Stimulated activated naive CD8-positive, alpha-beta T cell treated with anti-CD3 and anti-CD28 coated beads, Interleukin-15, Interleukin-2, amounts not matched to agents 100 ng/mL and 50 ng/mL, for 24 hours (primary cell): ENCODE data around the gene MIER3.

Source experiments
- H3K27ac Mint-ChIP-seq: one replicate; pipeline ENCODE4 v1.8.0; 2021; ENCODE audit warnings: mild to moderate bottlenecking, mixed read lengths
- H3K27me3 Mint-ChIP-seq: one replicate; pipeline ENCODE4 v1.8.0; 2021; ENCODE audit warnings: mixed read lengths
- H3K36me3 Mint-ChIP-seq: one replicate; pipeline ENCODE4 v1.8.0; 2021; ENCODE audit warnings: low read depth, mixed read lengths
- H3K4me1 Mint-ChIP-seq: one replicate; pipeline ENCODE4 v1.8.0; 2021; ENCODE audit warnings: low read depth, mixed read lengths
- H3K4me3 Mint-ChIP-seq: one replicate; pipeline ENCODE4 v1.8.0; 2021; ENCODE audit warnings: mild to moderate bottlenecking, mixed read lengths
- H3K9me3 Mint-ChIP-seq: one replicate; pipeline ENCODE4 v1.8.0; 2021; ENCODE audit warnings: mixed read lengths

Gene MIER3

DNA sequence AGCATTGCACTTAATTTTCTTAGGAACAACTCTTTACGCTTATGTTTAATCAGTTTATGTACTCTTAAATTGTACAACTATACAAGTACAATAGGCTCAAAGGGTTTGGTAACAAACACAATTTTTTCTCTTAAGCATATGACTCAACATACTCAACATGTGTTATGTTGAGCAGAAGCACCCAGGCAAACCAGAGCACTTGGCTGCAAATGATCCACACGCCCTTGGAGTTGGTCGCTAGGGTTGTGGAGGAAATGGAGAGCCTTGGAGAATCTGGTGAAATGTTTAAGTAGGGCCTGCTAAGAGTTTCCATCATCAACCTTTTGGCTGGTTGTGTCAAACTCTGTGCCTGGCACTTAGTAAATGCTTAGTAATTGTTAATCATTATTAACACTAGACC lies 25.1 kb upstream of the MIER3 start:
- Mint-ChIP-seq H3K4me3 (no peak overlapping the region), H3K4me1 (no peaks in the 10 kb centered on the region), H3K27me3 (peaks cover 13% of the 10 kb centered on the region), H3K27ac (no peak overlapping the region), H3K36me3 (no peaks in the 10 kb centered on the region), H3K9me3 (no peaks in the 10 kb centered on the region)

DNA sequence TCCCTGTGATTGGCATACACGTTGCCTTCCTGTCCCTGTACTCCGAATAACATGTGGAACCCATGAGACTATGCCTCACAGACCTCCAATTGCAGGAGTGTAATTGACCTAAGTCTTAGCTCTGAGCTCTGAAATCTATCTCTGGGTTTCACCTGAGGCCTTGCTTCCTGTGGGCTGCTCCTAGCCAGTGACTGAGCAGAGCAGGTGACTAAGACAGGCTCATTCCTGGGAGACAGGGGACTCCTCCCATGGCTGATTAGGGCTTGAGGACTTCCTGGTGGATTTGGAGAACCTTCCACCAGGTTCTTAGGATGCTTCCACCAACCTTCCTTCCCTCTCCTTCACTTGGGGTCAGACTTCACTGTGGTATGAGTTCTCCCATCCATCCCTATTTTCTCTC lies 22.3 kb upstream of the MIER3 start:
- no peaks in the 10 kb centered on the region for H3K9me3 Mint-ChIP-seq
- H3K4me3 Mint-ChIP-seq = no peak overlapping the region
- H3K4me1 Mint-ChIP-seq = no peaks in the 10 kb centered on the region
- H3K27me3 Mint-ChIP-seq = peaks cover 8% of the 10 kb centered on the region
- no peak overlapping the region for H3K27ac Mint-ChIP-seq
- no peaks in the 10 kb centered on the region for H3K36me3 Mint-ChIP-seq

DNA sequence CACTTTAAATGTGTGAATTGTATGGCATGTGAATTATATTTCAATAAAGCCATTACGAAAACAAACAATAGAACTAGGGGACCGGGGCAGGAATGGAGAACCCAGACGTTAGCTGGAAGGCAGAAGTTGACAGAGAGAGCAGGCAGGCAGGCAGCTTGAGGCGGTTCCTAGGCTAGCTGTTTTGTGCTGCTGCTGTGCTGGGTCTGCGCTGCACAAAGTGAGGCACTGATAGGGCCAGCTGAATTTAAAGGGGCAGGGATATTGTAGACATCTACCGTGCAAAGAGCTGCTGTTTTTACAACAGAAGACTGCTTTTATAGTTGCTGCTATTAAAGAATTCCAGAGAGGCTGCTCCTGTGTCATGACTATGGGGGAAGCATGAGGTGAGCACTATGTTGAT lies 21.6 kb upstream of the MIER3 start:
- Mint-ChIP-seq H3K27me3 (peaks cover 8% of the 10 kb centered on the region), H3K4me1 (no peaks in the 10 kb centered on the region), H3K36me3 (no peaks in the 10 kb centered on the region), H3K9me3 (no peaks in the 10 kb centered on the region), H3K4me3 (no peak overlapping the region), H3K27ac (no peak overlapping the region)

DNA sequence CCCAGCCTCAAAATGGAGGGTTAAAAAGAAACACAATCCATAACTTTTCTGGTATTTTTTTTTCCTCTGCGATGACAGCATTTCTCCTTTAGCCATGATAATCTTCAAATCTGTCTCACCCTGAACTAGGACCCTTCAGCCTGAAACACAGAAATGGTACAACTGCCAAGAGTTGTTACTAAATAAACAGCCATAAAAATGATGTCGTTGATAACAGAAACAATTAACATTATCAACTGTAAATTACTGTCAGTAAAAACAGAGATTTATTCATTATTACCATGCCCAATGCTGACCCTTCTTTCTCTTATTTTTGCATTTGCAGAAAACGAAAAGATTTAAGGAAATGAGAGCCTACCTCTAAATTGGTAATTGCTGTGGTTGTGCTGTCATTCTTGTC lies 19.4 kb upstream of the MIER3 start:
- Mint-ChIP-seq H3K36me3 (no peaks in the 10 kb centered on the region), H3K27me3 (peaks cover 12% of the 10 kb centered on the region), H3K4me3 (no peak overlapping the region), H3K27ac (no peak overlapping the region), H3K4me1 (no peaks in the 10 kb centered on the region), H3K9me3 (no peaks in the 10 kb centered on the region)

DNA sequence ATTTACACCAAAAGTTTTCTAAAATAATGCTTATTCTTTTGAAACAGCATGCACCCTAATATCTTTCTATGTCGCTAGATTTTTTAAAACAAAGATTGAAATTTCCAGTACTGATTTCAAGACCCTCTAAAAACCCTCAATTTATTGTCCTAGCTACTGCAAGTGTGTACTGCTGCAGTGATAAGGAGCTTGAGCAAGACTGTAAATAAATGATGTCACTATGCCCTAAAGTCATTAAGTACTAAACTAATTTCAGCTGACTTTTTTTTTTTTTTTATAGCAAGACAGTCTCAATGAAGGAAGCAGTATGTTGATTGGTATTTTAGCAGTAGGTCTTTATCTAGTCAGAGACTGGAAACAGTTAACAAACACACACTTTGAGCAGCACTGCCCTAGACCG lies 12.2 kb upstream of the MIER3 start:
- peaks cover 44% of the 10 kb centered on the region for H3K27me3 Mint-ChIP-seq
- H3K36me3 Mint-ChIP-seq = no peaks in the 10 kb centered on the region
- no peaks in the 10 kb centered on the region for H3K4me1 Mint-ChIP-seq
- H3K27ac Mint-ChIP-seq = no peak overlapping the region
- H3K9me3 Mint-ChIP-seq = no peaks in the 10 kb centered on the region
- no peak overlapping the region for H3K4me3 Mint-ChIP-seq

DNA sequence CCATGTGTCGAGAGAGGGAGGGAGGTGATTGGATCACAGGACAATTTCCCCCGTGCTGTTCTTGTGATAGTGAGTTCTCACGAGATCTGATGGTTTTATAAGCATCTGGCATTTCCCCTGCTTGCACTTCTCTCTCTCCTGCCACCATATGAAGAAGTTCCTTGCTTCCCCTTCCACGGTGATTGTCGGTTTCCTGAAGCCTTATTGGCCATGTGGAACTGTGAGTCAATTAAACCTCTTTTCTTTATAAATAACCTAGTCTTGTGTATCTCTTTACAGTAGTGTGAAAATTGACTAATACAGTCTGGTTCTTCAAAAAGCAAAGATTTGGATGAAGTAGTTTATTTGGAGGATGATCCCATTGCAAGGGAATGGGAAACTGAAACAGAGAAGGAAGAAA lies 11.3 kb upstream of the MIER3 start:
- Mint-ChIP-seq H3K27me3 (peaks cover 47% of the 10 kb centered on the region), H3K36me3 (no peaks in the 10 kb centered on the region), H3K4me3 (no peak overlapping the region), H3K27ac (no peak overlapping the region), H3K9me3 (no peaks in the 10 kb centered on the region), H3K4me1 (no peaks in the 10 kb centered on the region)

DNA sequence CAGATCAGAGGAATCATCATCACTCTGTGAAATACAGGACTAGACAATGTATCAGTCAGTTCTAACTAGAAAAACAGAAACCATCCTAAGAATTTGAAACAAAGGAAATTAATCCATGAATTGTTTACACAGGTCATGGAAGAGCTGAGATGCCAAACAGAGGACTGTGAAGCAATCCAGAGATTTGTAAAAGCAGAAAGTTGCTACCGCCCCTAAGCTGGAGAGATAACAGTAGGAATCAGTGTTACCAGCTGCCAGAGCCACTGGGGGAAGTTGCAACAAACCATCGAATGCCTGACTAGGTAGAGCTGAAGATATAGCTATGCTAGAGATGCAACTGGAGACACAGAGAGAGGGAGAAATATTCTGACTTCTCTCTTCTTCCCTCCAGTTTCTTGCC lies 10.4 kb upstream of the MIER3 start:
- Mint-ChIP-seq H3K36me3 (no peaks in the 10 kb centered on the region), H3K9me3 (no peaks in the 10 kb centered on the region), H3K4me3 (no peak overlapping the region), H3K27ac (no peak overlapping the region), H3K27me3 (peaks cover 47% of the 10 kb centered on the region), H3K4me1 (no peaks in the 10 kb centered on the region)

DNA sequence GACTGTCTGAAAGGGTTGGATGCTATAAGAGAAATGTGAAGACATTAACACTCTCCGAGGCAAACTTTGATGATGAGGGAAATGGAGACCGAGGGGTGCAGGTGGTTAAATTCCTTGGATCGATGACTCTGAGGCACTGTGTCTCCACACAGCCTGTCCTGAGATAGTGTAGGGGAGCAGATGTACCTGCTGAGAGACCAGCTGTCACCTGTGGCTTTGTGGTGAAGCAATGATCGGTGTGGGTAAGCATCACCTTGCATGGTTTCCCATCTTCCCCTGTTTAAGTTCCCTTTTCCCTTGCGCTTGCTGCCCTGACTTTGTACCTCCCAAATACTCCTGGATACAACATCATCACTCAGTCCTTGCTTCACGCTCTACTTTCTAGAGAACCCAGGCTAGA lies 9.8 kb upstream of the MIER3 start:
- no peaks in the 10 kb centered on the region for H3K4me1 Mint-ChIP-seq
- no peaks in the 10 kb centered on the region for H3K9me3 Mint-ChIP-seq
- no peak overlapping the region for H3K27ac Mint-ChIP-seq

DNA sequence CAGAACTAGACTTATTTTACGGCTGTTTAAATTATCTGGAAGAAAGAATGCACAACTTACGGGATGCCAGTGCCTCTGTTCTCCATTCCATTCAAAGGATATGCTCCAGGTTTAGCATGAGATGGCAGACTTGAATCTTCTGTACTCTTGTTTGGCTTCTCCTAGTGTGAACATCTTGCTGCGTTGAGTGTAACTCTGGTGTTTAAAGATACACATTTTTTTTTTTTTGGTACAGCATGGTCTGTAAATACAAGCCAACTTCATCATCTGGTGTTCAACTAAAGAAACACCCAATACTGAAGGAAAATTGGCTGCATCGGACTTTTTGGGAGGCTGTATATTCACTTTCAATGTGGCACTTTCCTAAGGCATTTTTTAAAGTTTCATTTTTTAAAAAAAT lies 7.4 kb upstream of the MIER3 start:
- Mint-ChIP-seq H3K36me3 (no peaks in the 10 kb centered on the region), H3K4me1 (no peaks in the 10 kb centered on the region), H3K9me3 (no peaks in the 10 kb centered on the region), H3K27ac (no peak overlapping the region), H3K27me3 (peaks cover 51% of the 10 kb centered on the region), H3K4me3 (no peak overlapping the region)

More for the DNA sequence above, 9.8 kb upstream of the MIER3 start:
- Mint-ChIP-seq H3K4me3 (no peak overlapping the region), H3K27me3 (peaks cover 47% of the 10 kb centered on the region), H3K36me3 (no peaks in the 10 kb centered on the region)

DNA sequence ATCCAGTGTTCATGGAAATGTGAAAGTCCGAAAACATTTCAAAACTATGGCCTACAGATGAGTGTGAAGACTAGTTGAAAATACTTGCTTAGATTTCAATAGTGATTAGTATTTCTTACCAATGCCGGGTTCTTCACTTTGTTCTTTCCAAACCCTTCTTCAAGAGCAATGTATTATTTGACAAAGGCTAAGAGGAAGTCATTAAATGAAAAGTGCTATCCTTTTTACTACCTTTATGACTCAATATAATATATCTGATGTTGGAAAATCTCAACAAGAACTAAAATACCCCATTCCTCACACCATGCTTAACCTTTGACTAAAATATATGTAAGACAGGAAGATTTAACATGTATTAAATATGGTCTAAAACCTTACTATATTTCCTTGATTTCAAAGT lies 6.7 kb upstream of the MIER3 start:
- Mint-ChIP-seq H3K4me3 (no peak overlapping the region), H3K27me3 (peaks cover 51% of the 10 kb centered on the region), H3K27ac (no peak overlapping the region), H3K9me3 (no peaks in the 10 kb centered on the region), H3K4me1 (no peaks in the 10 kb centered on the region), H3K36me3 (no peaks in the 10 kb centered on the region)

DNA sequence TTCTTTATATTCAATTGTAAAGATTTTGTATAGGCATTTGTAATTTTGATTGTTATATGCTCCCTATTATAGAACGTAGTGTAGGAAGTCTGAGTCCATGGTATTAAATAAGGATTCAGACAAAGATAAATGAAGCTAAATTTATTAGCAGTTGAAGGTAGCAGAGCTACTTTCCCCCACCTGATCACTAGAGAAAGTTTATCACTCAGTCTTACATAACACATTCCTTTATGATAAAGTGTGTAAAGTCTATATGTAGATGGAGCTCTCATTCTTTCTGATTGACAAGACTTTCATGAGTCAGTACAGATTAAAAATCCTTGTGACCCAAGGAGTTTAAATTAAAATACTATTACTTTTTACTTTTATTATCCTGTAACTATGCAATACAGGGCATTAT lies 2.3 kb upstream of the MIER3 start:
- Mint-ChIP-seq H3K36me3 (no peaks in the 10 kb centered on the region), H3K9me3 (no peaks in the 10 kb centered on the region), H3K4me3 (no peak overlapping the region), H3K27ac (no peak overlapping the region), H3K27me3 (peaks cover 39% of the 10 kb centered on the region), H3K4me1 (peaks cover 22% of the 10 kb centered on the region)

DNA sequence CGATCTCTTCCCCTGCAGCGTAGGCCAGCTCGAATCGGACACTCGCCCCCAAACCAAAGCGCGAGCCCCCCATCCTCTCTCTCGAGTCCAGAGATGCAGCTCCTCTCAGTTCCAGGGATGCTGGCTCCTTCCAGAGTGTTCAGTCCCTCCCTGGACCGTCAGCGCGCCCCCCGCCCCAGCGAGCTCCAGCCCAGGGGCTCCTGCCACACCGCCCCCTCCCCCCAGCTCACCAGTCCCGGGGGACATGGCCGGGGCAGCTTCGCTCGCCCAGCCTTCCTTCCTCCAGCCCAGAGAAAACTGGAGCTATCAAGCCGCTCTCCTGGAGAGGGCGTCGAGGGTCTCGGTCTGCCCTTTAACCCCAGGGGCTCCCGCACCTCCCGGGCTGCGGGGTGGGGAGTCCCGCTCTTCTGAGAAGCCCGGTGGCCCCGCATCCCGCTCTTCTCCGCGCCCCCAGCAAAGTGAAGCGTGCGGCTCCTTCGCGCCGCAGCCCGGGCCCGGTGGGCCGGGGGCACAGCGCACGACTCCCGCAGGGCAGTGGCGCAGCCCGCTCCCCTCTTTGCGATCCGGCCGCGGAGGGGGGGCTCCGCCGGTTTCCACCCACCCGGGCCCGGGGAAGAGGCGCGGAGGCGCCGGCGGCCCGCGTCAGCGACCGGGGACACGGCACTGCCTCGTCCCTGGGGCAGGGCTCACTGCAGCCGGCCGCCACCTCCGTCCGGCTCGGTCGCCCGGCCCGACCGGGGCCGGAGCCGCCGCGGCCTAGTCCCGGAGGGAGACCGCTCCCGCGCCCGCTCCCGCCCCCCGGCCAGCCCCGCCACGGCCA lies 587 bp downstream of the MIER3 start:
- Mint-ChIP-seq H3K36me3 (peaks cover 10% of the 10 kb centered on the region), H3K9me3 (no peaks in the 10 kb centered on the region), H3K4me1 (peaks cover 32% of the 10 kb centered on the region), H3K27ac (peak overlapping the region; percentile 78), H3K4me3 (peak overlapping the region; percentile 92), H3K27me3 (peaks cover 29% of the 10 kb centered on the region)

DNA sequence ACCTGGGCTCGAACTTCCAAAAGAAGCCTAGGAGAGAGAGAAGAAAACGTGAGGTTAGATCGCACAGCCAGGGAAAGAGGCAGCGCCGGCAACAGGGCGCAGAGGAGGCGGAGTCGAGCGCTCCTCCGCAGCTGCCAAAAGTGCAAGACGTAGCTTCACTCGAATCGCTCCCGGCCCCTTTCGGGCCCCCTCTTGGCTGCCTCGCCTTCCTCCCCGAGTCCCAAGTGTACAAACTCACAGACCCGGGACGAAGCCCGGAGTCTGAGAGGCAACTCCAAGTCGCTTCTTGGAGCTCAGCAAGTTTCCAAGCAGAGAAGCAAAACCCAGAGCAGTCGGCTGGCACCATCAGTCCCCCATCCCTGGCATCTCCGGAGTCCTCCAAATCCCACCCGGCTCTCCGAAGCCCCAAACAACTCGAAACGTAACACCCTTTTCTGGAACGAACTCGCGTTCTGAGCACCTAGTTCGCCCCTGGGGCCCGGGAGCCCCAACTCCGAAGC lies 1.2 kb downstream of the MIER3 start:
- no peaks in the 10 kb centered on the region for H3K9me3 Mint-ChIP-seq
- peak overlapping the region; percentile 78 for H3K27ac Mint-ChIP-seq
- H3K4me1 Mint-ChIP-seq = peaks cover 32% of the 10 kb centered on the region
- H3K27me3 Mint-ChIP-seq = peaks cover 26% of the 10 kb centered on the region
- H3K36me3 Mint-ChIP-seq = peaks cover 16% of the 10 kb centered on the region
- H3K4me3 Mint-ChIP-seq = peak overlapping the region; percentile 92

DNA sequence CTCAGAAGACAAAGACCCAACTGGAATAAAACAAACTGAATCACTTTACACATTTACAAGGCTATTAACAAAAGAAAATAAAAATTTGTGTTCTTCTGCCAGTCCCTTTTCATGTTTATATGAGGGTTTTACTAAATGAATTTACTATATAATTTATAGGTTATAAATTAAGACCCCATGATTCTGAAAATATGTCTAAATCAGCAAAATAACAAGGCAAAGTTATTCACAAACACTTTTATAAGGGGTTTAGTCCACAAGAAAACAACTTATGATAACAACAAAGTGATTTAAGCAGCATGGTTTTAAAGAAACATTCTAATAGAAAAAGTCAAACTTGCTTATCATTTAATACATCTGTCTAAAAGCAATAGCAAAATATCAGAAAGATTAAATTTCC lies 4.9 kb downstream of the MIER3 start:
- Mint-ChIP-seq H3K4me3 (no peak overlapping the region), H3K27ac (no peak overlapping the region)

DNA sequence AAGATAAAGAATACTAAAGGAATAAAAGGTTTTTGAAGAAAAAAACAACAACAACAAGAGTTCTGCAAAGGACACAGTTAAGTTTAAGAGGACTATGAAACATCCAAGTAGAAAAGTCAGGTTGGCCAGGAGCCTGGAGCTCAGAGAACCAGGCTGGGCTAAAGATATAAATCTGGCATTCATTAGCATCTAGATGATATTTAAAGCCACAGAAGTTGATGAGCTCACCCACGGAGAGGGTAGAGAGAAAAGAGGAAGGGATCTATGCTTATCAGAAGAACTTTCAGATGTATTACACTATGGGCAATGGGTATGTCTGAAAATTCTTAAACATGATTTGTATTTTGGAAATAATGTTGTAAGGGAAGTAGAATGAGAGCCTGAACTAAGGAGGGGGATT lies 9.9 kb downstream of the MIER3 start:
- Mint-ChIP-seq H3K9me3 (no peaks in the 10 kb centered on the region), H3K27ac (no peak overlapping the region), H3K36me3 (peaks cover 68% of the 10 kb centered on the region), H3K27me3 (no peaks in the 10 kb centered on the region), H3K4me1 (no peaks in the 10 kb centered on the region), H3K4me3 (no peak overlapping the region)

More for the DNA sequence above, 4.9 kb downstream of the MIER3 start:
- Mint-ChIP-seq H3K27me3 (no peaks in the 10 kb centered on the region), H3K36me3 (peaks cover 38% of the 10 kb centered on the region), H3K4me1 (peaks cover 23% of the 10 kb centered on the region), H3K9me3 (no peaks in the 10 kb centered on the region)

DNA sequence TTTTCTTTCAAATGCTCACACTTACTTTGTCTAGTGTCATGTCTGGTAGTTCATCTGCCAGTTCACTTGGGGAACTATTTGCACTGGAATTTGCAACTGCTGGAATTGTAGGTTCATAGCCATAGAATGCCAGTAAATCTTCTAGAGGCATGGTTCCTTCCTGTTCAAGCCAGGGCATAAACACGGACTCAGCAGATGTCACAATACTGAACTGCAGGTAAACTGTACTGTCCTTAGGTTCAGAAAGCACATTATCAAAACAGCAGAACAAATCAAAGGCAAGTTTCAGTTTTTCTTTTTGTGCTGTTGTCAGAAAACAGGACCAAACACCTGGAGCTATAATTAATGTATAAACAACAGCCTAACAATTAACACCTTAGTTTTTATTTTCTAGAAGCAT lies 13.1 kb downstream of the MIER3 start:
- no peaks in the 10 kb centered on the region for H3K9me3 Mint-ChIP-seq
- H3K4me1 Mint-ChIP-seq = no peaks in the 10 kb centered on the region
- peaks cover 70% of the 10 kb centered on the region for H3K36me3 Mint-ChIP-seq
- no peaks in the 10 kb centered on the region for H3K27me3 Mint-ChIP-seq
- no peak overlapping the region for H3K27ac Mint-ChIP-seq
- no peak overlapping the region for H3K4me3 Mint-ChIP-seq
